ENCODE results near the gene TMEM60. TPM values are rescaled to one million over a fixed set of nuclear protein-coding genes. Genes with fewer than 3 reads are reported as not detected.

TMEM60 gene
- total and polyA plus RNA-seq, 4 donors: 4.9 to 16.7 (median 9.8) TPM

GRCh38 chr7:77797734-77798393 lies 370 bp downstream of the TMEM60 start:
- Histone ChIP-seq H3K27ac (ENCODE audit: low read depth in 1 of 2, low read length in 2 of 2) (peak overlapping the region; percentile 70 to 92), H3K9me3 (ENCODE audit: control insufficient read depth in 4 of 4, low read length in 3 of 4) (no peaks in the 10 kb centered on the region), H3K27me3 (ENCODE audit: control insufficient read depth in 4 of 4, insufficient read depth in 4 of 4, low read length in 3 of 4) (no peaks in the 10 kb centered on the region), H3K4me3 (ENCODE audit: low read depth in 1 of 3, low read length in 3 of 3) (peak overlapping the region; percentile 64 to 96 (median 88)), H3K36me3 (ENCODE audit: control insufficient read depth in 4 of 4, insufficient read depth in 3 of 4, low read depth in 1 of 4, low read length in 3 of 4) (no peaks in the 10 kb centered on the region), H3K9ac (ENCODE audit: low read depth in 1 of 2, low read length in 2 of 2) (peak overlapping the region; percentile 67 to 77), H3K4me1 (ENCODE audit: control insufficient read depth in 4 of 4, insufficient read depth in 4 of 4, low read length in 3 of 4) (peaks cover 2 to 35% (median 21%) of the 10 kb centered on the region in 4 donors)
- WGBS: under 1% methylated on average over 35 of the region's 35 CpGs
- no peak for DNase-seq (ENCODE audit: low spot score)
- TF ChIP-seq FOXA1 (IDR thresholded peaks at IDR 0.05): no peak
- TF ChIP-seq HNF4A (conservative IDR thresholded peaks at IDR 0.05): no peak
- no peak for TF ChIP-seq JUND (IDR thresholded peaks at IDR 0.05)
- TF ChIP-seq MAX (IDR thresholded peaks at IDR 0.05): no peak
- no peak for TF ChIP-seq RXRA (IDR thresholded peaks at IDR 0.05)
- TF ChIP-seq, protein P1, sequence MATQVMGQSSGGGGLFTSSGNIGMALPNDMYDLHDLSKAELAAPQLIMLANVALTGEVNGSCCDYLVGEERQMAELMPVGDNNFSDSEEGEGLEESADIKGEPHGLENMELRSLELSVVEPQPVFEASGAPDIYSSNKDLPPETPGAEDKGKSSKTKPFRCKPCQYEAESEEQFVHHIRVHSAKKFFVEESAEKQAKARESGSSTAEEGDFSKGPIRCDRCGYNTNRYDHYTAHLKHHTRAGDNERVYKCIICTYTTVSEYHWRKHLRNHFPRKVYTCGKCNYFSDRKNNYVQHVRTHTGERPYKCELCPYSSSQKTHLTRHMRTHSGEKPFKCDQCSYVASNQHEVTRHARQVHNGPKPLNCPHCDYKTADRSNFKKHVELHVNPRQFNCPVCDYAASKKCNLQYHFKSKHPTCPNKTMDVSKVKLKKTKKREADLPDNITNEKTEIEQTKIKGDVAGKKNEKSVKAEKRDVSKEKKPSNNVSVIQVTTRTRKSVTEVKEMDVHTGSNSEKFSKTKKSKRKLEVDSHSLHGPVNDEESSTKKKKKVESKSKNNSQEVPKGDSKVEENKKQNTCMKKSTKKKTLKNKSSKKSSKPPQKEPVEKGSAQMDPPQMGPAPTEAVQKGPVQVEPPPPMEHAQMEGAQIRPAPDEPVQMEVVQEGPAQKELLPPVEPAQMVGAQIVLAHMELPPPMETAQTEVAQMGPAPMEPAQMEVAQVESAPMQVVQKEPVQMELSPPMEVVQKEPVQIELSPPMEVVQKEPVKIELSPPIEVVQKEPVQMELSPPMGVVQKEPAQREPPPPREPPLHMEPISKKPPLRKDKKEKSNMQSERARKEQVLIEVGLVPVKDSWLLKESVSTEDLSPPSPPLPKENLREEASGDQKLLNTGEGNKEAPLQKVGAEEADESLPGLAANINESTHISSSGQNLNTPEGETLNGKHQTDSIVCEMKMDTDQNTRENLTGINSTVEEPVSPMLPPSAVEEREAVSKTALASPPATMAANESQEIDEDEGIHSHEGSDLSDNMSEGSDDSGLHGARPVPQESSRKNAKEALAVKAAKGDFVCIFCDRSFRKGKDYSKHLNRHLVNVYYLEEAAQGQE (IDR thresholded peaks at IDR 0.05): no peak

DNA sequence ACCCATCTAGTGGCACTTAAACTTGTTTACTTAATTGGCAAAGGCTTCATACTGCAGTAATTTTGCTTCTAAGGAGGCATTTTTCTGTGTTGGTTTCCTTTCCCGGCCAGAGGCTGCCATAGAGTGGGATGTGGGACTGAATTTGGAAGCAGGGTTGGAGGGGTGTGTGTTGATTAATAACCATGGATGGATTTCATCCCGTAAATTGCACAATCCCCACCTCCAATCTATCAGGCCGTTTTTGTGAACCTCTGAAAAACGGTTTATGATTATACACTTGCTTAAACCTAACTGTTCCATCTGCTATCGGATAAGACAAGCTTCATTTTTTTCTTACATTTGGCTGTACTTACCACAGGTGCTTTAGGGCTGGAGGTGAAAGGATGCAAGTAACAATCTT lies 1.3 kb downstream of the TMEM60 start:
- Histone ChIP-seq H3K27ac (ENCODE audit: low read depth in 1 of 2, low read length in 2 of 2) (no peak overlapping the region), H3K9ac (ENCODE audit: low read depth in 1 of 2, low read length in 2 of 2) (peak overlapping the region; percentile 67 to 77)

More for the DNA sequence above, 1.3 kb downstream of the TMEM60 start:
- Histone ChIP-seq H3K9me3 (ENCODE audit: control insufficient read depth in 4 of 4, low read length in 3 of 4) (no peaks in the 10 kb centered on the region), H3K4me3 (ENCODE audit: low read depth in 1 of 3, low read length in 3 of 3) (peak overlapping the region; percentile 64 to 96 (median 88)), H3K4me1 (ENCODE audit: control insufficient read depth in 4 of 4, insufficient read depth in 4 of 4, low read length in 3 of 4) (peaks cover 2 to 33% (median 24%) of the 10 kb centered on the region in 4 donors), H3K27me3 (ENCODE audit: control insufficient read depth in 4 of 4, insufficient read depth in 4 of 4, low read length in 3 of 4) (no peaks in the 10 kb centered on the region), H3K36me3 (ENCODE audit: control insufficient read depth in 4 of 4, insufficient read depth in 3 of 4, low read depth in 1 of 4, low read length in 3 of 4) (no peaks in the 10 kb centered on the region)
- no peak for DNase-seq (ENCODE audit: low spot score)
- WGBS: 28% methylated on average over 5 of the region's 5 CpGs
- TF ChIP-seq HNF4A (conservative IDR thresholded peaks at IDR 0.05) (no peak), FOXA2 (IDR thresholded peaks at IDR 0.05) (no peak), MAX (IDR thresholded peaks at IDR 0.05) (no peak), GABPA (IDR thresholded peaks at IDR 0.05 in 1 of 2, conservative IDR thresholded peaks at IDR 0.05 in 1 of 2) (no peak), RXRA (IDR thresholded peaks at IDR 0.05) (no peak), JUND (IDR thresholded peaks at IDR 0.05) (no peak), HNF4G (IDR thresholded peaks at IDR 0.05) (no peak), NR2F2 (IDR thresholded peaks at IDR 0.05) (no peak), YY1 (IDR thresholded peaks at IDR 0.05) (no peak), FOXA1 (IDR thresholded peaks at IDR 0.05) (no peak), TAF1 (conservative IDR thresholded peaks at IDR 0.05) (no peak), ZBTB33 (IDR thresholded peaks at IDR 0.05) (no peak)
- TF ChIP-seq, protein P1 (IDR thresholded peaks at IDR 0.05): no peak
- TF ChIP-seq, protein P2, sequence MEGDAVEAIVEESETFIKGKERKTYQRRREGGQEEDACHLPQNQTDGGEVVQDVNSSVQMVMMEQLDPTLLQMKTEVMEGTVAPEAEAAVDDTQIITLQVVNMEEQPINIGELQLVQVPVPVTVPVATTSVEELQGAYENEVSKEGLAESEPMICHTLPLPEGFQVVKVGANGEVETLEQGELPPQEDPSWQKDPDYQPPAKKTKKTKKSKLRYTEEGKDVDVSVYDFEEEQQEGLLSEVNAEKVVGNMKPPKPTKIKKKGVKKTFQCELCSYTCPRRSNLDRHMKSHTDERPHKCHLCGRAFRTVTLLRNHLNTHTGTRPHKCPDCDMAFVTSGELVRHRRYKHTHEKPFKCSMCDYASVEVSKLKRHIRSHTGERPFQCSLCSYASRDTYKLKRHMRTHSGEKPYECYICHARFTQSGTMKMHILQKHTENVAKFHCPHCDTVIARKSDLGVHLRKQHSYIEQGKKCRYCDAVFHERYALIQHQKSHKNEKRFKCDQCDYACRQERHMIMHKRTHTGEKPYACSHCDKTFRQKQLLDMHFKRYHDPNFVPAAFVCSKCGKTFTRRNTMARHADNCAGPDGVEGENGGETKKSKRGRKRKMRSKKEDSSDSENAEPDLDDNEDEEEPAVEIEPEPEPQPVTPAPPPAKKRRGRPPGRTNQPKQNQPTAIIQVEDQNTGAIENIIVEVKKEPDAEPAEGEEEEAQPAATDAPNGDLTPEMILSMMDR (IDR thresholded peaks at IDR 0.05; ENCODE audit: low read depth, low read length, missing input control): no peak
